HG02798 (cell line): ENCODE results near the gene EIF4B.

Experiments used
- ATAC-seq: cut with Tn5 transposase; IDR thresholded peaks from one replicate; pipeline ENCODE4 v1.9.1; 2021; ENCODE audit warnings: mild to moderate bottlenecking; ENCODE audit not compliant: unreplicated experiment, poor library complexity

The EIF4B gene

DNA sequence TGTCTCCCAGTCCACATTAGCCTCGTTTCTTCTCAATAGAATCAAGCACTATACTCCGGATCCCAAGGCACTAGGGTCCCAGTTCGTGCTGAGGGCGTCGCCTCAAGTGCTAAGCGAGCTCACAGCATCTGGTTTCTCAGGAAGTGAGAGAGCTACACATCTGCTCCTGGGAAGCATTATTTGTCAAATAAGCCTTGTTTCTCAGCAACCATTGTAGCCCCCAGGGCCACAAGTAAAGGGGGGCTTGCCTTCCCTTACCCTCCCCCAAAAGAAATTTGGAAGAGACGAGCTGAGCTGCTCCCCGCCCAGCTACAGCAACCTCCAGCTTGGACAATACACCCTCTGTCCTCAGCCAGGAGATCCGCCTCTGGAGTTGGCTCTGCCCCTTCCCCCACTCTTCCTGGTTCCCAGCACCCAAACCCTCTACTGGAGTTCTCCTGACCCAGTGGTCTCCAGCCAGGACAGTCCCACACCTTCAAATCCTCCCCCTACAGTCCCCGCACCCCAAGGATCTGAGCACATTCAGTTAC lies 37.9 kb downstream of the EIF4B start:
- no peak for ATAC-seq

DNA sequence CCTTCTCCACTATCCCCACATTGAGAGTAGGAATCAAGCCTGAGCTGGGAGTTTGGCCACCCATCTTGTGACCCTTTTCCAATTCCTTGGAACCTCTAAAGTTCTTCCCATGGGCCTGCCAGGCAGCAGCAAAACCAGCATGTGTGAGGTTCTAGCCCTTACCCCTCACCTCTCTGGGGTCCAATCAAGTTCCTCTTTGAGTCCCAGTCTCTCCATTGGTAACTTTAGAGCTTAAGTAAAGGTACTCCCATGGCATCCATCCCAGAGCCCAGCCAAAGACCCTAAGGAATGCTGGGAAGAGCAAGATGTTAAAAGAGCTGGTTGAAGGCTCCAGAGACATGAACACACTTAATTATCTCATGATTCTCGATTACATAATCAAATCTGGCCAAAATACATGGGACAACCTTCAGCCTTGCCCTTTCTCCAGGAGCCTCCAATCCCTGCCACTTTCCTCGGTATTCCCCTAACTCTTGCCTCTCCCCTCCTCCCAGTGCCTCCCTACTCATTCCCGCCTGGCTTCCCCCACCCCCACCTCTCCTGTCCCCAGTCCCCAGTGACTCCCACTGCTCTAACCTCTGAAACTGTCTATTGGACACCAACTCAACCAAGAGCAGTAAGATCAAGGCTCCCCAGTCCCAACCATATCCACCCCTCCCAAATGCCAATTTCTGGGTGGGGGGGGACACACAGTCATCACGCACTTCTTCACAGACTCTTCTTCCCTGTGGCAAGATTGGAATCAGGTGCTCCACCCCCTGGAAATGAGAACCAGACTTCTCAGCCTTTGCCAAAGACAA lies 38.8 kb downstream of the EIF4B start:
- ATAC-seq = no peak

DNA sequence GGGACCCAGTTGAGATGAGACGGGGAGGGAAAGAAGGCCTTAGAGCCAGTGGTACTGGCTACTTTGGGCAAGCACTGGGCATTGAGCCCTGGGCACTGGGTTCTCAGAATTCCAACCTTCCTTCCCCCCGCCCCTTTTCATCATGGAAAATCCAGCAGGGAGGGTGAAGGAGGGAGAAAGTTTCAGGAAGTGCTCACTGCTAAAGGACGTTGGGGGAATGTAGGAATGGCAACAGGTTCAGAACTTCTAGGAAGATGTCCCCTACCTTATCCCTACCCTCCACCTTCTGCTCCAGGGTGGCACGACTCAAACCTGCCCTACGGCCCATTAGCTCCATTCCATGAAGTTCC lies 39.4 kb downstream of the EIF4B start:
- no peak for ATAC-seq

DNA sequence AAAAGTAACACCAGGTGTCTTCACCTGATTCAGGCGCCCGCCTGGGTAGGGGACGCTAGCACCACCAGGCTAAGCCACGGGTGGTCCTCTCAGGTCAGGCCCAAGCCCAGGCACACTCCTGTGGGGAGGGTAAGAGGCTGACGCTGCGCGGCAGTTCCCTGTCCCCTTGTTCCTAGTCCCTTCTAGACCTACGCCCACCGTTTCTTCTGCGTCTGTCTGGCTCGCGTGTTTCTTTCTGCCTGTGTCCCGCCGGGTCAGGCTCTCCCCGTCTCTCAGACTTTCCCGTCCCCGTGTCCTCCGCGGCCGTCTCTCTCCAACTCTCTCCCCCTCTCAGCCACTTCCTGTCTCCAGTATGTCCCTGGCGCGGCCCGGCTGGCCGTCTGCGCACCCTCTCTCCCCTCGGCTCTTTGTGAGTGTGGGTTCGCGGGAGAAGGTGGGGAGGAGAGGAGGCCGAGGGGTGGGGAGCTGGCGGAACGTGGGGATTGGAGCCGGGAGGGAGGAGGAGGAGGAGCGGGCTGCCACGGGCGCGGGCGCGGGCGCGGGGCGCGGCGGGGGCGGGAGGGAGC lies 40.5 kb downstream of the EIF4B start:
- ATAC-seq = peak; percentile 27

DNA sequence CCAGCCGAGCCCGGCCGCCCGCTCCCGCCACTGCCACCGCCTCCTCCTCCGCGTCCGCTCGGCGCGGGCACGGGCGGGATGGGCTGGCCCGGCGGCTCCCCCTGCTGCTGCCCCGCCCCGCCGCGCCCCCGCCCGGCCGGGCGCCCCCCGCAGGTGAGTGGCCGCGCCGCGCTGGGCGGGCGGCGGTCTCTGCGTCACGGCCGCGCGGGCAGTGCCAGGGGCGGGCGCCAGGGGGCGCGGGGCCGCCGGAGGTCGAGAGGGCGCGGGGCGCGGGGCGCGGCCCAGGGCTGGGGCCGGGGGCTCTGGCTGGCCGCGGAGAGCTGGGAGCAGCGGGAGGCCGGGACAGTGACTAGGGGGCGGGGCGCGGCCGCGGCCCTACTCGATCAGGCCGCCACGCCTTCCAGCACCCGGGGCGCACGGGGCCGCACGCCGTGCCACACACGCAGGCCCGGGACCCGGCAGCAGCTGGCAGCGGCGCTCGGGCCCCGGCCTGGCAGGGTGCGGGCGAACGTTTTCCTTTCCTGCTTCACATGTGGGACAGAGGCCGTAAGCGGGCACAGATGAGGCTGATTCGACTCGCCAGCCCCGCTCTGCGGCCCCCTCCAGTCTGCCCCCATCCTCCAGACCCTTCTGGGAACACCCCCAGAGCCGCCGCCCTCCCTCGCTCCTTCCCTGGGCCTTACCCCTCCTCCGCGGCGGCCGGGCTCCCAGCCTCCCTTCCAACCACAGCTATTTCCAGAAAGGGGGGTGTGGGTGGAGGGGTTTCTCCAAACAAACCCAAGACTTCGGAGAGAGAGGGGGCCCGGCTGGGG lies 41.2 kb downstream of the EIF4B start:
- ATAC-seq = peak; percentile 80

DNA sequence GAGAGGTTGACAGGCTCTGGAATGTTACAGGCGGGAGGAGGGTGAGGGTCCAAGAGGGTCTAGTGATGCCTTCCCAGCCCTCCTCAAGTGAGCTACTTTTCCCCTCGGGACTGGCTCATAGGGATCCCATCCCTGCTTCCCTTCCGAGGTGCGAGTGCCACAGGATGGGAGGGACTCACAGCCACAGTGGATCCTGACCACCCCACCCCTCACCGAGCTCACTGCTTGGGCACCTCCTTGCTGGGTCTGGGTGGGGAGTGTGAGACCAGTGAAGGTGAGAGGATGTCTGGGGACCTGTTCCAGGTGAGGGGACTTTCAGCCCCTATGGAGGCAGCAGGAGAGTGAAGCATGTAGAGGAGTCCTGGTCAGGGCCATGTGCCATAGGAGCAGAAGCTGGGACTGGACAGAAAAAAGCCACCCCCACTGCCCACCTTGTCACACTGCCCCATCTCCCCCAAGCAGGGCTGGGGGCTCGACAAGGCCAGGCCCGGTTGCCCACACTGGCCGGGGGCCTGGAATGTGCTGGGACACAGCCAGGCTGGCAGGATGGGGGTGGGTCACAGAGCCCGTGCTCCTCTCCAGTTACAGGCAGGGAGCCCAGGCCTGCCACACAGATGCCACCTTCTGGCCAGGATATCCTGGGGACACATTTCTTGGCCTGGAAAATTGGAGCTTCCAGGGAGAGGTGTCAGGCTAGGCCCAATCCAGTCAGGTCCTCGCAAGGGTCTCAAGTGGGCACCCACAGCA lies 42.0 kb downstream of the EIF4B start:
- no peak for ATAC-seq

DNA sequence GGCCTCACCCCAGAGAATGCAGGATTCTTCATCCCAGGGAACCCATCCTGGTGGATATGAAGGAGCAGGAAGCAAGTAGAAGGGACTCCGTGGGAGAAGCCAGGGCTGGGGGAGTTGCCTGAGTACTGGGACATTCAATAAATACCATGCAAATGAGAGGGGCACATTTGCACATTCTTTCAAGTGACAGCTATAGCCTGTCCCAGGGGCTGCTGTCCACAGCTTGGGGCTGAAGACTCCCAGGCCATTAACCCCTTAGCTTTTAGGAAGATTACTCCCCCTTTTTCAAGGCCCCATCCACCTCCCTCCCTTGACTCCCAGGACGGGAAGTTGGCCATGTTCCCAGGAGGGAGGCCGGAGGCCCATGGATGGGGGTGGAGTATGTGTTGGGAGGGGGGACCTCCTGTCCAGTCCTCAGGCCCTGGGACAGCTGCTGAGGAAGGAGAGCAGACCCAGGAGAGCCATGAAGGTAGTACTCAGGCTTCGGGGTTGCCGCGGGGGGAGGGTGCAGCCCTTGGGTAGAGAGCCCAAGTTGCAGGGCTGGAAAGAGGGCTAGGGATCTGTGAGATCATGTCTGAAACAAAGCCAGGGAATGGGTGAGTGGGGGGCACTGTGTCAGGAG lies 42.6 kb downstream of the EIF4B start:
- ATAC-seq = no peak

DNA sequence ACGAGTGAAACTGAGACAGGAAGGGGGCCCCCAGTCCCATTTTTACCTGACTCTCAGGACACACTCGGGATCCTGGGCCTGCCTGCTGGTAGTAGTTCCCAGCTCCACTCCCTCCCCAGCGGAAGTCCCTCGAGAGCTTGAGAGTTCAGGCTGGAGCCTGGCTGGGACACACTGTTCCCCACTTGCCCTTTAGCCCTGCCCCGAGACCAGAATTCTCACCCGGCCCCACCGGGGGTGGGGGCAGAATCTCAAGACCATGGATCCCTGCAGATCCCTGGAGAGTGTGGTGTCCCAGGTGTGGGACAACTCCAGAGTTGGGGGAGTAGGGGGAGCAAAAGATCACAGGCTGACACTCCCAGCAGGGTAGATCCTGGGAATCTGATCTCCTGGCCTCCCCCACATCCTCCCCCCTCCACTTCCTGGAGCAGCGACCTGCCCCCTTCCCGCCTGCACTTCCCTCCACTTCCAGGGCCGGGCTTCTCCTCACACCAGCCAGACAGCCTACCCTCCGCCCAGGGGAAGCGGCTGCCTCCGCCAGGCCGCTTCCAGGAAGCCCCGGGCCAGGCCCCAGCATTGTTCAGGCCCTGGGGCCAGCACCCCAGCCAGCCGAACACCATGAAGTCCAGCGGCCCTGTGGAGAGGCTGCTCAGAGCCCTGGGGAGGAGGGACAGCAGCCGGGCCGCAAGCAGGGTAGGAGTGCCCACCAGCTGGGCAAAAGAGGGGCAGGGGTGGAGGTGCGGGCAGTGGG lies 43.5 kb downstream of the EIF4B start, which contains the start of gene TNS2:
TSS of gene TNS2 (plus strand) at position 495 of the 748 bp plus-strand sequence. CDS start at position 616, 121 bp downstream.
- ATAC-seq = no peak

- no peak for ATAC-seq
Measured at GRCh38 chr12:53050426-53051057, 44.3 kb downstream of the EIF4B start.

DNA sequence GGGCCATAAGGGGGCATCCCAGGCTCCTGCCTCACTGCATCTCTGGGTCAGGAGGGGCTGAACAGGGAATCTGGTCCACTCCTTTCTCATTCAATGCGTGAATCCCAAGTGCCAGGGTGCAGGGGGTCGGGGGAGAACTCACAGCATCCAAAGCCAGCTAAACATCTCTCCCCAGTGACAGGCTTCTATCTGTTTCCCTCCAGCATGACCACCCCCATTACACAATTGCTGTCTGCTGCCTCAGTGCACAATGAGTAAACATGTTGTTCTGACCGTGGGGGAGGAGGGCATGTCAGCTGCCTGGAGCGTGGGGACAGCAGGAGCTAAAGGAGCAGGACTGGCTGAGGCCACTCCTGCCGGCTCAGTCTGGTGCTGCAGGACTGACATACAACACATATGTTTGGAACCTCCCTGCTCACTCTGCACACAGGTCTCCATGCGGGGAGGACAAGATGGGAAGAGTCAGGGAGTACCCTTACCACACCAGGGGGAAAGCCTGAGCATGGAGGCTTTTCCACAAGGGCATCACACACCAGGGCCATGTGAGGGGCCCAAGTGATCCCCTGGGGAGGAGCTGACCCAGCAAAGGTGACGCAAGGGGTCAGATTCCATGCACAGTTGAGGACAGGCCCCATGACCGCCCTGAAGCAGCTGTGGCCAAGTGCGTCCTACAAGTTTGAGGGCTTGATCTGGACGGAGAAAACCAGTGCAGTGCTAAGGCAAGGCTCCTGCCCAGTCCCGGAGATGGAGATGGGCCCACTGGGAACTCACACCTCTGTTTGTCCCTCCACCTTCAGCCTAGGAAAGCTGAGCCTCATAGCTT lies 45.0 kb downstream of the EIF4B start:
- ATAC-seq = no peak

GRCh38 chr12:53051881-53052412 lies 45.7 kb downstream of the EIF4B start:
- ATAC-seq = no peak

- no peak for ATAC-seq
Measured at GRCh38 chr12:53052419-53053217, 46.4 kb downstream of the EIF4B start.

DNA sequence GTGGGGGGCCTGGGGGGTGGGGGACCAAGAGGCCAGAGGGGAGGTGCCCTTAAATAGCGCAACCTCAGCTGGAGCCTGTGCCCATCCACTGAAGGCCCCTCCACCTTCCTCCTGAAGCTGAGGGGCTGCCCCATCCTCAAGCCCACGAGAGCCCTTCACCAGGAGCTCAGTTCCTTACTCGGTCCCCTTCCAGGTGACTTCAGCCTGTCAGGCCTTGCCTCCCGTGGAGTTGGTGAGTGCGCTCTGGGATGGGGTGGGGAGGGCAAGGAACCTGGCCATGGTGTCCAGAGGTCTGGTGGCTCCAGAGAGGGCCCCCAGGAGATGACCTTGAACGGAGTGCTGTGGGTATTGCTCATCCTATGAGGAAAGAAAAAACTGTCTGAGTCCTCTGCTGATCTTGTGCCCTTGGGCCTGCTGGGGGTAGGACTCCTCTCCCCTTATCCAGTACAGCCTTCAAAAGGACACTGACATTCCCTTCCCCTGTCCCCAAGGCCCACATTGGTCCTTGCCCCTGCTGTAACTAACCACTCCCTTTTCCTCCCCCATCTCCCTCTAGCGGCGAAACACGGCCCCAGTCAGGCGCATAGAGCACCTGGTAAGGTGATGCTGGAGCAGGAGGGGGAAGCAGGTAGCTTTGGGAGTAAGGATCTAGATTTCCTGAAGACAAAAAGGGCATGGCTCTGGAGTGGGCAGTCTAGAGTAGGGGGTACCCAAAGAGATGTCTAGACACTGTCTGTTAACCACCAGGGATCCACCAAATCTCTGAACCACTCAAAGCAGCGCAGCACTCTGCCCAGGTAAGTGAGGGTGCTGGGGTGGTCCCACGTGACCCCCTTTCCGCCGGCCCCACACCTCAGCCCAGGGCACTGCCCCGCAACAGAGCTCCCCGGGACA lies 47.2 kb downstream of the EIF4B start:
- ATAC-seq = no peak

GRCh38 chr12:53054112-53054878 lies 48.0 kb downstream of the EIF4B start:
- ATAC-seq = peak; percentile 92
